NCI-H446 (cell line): ENCODE data around the gene SEMA5B.

ENCODE experiments used
- DNase-seq, 2 experiments: peaks; one replicate each; lab custom pipeline; 2025; lab: John Stamatoyannopoulos, UW

Gene SEMA5B

DNA sequence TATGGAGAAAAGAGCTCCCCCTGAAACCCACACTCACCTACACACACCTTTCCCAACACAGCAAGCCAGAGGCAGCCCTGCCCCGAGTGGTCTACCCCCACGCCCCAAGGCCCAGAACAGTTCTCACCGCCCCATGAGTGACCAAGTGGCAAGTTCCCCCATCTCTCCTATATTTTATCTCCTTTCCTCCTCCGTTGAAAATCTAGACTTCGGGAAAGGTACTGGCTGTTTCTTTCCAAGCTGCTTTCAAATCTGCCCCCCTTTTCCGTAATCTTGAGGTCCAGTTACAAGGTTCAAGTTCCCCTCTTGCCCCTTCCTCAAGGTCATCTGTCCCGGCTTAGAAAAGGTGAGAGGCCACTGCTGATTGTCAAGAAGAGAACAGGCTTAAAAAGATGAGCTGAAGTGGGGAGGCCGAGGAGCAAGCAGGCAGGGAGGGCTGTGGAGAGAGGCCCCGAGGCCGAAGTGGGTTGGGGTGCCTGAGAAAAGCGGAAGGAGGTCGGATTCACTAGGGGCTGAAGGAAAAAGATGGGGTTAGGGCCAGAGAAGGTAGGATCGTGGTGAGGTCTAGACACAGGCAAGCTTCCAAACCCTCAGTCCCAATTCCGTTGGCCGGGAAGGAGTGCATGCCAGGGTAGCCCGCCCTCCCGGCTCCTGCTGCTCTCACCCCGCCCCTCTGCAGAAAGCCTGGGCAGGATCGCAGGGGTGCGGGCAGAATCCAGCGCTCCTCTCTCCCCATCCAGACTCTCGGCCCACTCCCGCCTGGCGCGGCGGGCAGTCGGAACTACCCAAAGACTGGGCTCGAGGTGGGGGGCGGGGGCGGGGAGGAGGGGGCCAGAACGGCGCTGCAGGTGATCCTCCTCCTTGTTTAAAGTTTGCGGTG lies 1.7 kb downstream of the SEMA5B start:
- no peak for DNase-seq

DNA sequence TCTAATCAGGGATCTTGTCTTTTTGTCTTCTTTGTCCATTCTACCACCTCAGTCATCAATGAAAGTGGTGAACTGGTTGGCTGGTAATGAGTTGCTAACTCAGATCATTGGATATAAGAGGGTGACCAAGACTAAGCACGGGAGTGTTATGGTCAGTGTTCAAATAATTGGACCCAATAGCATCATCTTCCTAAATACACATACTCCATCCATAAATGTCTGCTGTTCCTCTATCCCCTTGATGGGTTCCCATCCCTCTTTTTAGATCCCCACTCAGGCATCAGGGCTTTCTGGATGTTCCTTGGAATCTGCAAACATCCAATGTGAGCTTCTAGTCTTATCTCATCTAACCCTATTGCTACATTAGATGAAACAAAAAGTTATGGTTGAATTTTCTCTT lies 3.5 kb downstream of the SEMA5B start:
- no peak for DNase-seq

DNA sequence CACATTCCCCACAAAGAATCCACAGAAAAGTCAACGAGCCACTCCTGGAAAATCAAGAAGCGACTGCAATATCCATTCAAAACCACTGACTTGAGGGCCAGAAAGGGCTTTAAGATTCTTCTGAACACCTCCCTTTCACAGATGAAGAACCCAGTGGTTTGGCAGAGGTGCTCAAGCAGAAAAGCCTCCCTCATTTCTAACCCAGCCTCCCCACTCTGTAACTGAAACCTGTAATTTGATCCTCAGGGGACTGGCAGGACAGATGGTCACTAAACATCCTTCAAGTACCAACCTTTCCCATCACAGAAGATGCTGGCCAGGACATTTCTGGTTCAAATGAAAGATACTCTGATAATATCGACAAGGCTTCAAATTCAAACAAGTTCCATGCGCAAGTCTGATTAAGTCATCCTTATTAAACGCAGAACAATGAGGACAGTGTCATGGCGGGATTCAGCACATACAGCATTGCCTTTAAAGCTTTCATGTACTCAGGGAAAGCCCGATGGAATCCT lies 5.5 kb downstream of the SEMA5B start:
- no peak for DNase-seq

DNA sequence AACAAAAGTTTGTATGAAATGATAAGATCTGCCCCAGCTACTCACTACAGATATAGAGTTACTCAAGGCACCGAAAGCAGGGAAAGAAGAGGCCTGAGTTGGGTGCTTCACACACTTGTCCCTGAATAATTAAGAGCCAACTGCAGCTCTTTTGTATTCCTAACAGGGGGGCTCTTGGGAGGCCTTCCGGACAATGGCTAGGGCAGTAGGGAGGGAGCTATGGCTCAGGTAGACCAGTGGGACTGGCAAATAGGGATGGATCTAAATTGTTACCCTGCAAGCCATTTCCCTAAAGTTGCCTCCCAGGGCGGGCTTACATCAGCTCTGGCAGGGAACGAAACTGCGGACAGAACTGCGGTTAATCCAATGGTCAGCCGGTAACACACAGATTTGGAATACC lies 6.2 kb downstream of the SEMA5B start:
- DNase-seq = no peak

DNA sequence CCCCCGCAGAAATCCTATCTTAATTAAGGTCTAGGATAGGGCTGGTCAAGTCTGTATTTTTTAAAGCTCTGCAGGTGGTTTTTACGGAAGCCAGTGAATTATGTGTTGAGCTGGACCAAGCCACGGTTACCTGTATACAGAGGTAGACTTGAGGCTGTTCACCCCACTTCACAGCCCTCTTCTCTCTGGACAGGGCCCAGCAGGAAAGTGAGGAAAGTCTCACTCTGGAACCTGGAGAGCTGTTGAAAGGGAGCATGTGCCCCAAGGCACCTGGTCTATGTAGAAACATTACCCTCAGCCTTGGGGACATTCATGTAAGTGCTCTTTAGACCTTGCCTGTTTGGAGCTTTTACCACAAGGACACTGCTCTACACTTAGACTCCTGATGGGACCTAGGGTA lies 6.9 kb downstream of the SEMA5B start:
- no peak for DNase-seq

DNA sequence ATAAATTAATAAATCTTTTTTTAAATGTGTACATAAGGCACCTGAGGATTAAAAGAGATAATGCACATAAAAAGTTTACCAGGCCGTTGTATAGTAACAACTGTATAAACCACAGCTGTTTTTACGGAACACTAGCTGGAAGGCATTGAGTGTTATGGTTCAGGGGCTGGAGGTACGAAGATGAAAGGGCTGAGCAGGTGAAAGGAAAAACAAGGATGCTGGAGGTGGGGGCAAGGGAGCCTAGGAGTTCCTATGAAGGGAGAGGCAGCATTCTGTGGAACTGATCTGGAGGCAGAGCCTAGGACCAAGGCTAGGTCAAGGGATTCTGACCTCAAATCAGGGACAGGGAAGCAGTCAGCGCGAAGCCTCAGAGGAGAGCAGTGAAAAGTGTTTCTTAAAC lies 8.0 kb downstream of the SEMA5B start:
- no peak for DNase-seq

DNA sequence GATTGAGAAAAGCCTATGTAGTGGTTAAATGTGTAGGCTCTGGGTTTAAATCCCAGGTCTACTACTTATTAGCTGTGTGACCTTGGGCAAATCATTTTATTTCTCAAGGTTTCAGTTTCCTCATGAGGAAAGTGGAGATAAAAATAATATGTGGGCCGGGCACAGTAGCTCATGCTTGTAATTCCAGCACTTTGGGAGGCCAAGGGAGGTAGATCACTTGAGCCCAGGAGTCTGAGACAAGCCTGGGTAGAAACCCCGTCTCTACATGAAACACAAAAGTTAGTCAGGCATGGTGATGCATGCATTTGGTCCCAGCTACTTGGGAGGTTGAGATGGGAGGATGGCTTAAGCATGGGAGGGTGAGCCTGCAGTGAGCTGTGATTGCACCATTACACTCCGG lies 8.4 kb downstream of the SEMA5B start:
- DNase-seq = no peak

DNA sequence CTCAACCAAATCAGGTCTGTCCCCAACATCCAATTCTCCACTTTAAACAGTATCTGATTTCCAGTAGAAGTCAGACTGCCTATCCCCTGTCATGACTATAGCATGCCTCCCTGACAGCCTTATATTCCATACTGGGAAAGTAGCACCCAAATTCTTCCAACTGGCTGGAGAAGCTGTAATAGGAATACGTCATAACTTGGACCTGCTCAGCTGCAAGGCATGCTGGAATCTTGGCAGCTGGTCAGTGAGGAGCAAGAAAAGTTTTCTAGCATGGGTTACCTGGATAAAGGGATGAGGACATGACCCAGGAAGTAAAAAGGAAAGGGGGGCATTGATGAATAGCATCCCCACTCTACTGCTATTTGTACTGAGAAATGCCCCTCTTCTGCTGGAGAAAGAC lies 8.9 kb downstream of the SEMA5B start:
- no peak for DNase-seq

DNA sequence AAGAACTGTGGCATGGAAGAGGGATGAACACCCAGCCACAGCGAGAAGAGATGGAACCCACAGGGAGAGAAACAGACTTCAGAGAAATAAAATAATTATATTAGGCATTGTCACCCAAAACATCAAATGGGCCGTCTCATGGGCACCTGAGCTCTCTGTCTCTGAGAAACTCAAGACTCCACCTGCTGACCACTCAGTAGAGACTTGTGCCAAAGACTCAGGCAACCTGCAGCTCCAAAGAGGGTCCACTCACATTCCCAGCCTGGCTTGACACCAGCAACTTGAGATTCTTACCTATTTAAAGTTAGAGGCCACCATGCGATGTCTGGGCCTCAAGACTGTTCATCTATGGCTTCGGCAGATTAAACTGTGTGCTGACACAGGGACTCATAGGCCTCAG lies 12.0 kb downstream of the SEMA5B start:
- DNase-seq = no peak

DNA sequence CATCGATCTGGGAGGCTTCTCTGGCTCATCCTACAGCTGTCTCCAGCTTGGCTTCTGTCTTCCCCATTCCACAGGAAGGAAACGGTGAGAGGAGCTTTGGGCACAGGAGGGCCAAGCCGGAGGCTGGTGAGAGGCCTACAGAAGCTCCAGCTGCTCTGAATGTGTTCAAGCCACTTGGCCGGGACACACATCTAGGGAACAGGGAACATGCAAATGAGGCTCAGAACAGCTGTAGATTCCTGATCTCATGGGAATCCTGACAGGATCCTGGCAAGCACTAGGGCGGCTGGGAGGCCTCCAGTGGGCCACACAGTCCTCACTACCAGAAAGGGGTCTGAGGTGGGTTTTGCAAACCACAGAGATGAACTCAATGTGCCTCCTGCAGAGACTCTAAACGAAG lies 13.7 kb downstream of the SEMA5B start:
- no peak for DNase-seq

DNA sequence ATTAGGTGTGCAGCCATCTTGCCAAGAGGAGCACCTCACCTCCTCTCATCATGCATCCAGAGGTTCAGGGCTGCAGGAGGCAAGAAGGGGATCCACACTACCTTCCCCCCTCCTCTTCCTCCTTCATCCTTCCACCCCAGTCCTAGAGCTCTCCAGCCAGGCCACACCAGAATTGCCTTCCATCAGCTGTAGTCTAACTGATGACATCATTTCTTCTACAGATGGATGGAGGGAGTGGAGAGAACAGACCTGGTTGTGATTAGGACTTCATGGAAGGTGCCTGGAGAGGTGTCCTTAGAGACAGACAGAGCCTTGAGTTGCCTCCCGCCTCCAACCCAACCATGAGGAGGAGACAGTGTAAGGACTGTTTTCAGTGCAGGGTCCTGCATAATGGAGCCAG lies 14.9 kb downstream of the SEMA5B start:
- no peak for DNase-seq

DNA sequence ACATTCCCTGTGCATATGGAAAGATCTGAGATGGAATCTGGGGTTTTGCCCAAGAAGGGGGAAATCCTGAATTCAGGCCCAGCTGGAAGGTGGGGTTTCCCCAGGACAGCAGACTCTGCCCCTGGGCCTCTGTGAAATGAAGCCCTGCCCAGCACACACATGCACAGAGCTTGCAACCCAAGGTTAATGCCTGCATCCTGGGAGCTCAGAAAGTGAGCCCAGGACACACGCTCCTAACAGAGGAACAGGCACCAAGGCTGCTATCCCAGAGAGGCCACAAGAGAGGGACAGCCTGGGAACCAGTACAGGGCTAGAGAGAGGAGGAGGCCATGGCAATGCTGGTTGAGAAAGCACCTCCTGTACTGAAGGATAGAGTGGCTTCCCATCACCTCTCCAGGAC lies 16.1 kb downstream of the SEMA5B start:
- no peak for DNase-seq

DNA sequence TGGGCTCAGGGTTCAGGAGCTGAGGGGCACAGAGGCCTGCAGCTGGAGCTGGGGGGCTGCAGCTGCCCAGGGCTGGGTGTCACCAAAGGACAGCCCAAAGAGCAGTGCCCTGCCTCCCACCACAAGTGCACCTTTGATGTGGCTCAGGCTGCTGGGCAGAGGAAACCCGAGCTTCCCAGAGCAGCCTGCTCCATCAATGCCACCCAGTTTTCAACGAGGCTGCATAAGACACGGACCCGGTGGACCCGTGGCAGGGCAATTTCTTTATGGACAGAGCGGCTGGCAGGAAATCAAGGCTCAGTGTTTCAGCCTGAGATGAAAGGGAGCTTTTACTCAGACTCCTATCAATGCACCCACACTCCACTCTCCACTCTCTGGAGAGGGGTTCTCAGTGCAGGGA lies 18.7 kb downstream of the SEMA5B start:
- no peak for DNase-seq

DNA sequence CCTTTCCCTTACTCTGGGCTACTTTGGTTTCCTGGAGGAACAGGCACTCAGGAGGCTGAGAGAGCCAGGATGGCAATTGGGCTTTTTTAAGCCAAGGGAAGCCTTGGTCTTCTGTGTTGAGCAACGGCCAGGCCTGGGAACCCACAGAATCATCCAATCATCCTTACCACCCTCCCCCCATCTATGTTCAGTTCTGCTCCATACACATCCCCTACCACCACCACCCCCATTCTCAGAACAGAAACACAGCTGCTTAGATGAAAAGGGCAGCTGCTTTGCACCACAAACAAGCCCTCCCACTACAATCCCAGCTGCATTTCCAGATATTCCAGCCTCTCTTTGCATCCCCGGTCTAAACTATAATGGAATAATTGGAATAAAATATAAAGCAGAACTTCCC lies 21.0 kb downstream of the SEMA5B start:
- DNase-seq = no peak

DNA sequence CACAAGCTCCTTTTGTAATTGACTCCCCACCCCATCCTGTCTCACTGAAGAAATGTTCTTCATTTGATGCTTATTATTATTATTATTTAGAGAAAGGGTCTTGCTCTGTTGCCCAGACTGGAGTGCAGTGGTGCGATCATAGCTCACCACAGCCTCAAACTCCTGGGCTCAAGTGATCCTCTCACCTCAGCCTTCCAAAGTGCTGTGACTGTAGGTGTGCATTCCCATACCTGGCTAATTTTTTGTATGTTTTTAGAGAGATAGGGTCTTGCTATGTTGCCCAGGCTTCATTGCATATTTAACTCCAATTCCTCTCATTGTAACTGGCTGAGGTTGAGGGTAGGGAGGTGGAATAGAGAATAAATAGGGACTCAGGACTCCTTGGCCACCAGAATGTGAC lies 22.3 kb downstream of the SEMA5B start:
- no peak for DNase-seq

DNA sequence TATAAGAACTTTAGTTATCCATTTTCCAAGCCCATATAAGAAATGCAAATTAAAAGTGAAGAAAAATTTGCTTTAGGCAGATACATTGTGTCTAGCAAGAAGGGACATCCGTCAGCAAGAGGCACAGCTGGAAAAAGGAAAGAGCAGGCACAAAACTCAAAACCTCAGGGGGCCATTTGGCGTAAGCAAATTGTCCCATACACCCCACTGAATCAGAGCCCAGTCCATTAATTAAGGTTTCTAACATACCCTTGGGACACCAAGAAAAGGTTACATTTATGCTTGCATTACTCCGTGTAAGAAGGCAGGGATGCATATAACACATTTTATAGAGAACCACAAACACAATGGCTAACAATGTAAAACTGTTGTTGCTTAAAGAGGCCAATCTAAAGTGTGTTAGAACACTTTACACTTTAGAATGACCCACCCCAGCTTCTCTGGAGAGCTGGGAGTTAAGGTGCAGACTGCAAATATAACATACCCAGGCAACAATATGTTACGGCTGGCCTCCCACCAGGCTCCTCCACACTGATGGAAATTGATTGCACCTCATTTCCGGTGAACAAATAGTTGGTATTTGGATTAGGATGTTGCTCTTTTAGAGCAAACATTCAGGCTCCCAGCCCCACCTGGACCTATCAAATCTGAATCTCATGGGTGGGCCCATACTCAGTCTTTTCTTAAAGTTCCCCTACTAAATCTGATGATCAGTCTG lies 23.2 kb downstream of the SEMA5B start:
- DNase-seq = no peak

DNA sequence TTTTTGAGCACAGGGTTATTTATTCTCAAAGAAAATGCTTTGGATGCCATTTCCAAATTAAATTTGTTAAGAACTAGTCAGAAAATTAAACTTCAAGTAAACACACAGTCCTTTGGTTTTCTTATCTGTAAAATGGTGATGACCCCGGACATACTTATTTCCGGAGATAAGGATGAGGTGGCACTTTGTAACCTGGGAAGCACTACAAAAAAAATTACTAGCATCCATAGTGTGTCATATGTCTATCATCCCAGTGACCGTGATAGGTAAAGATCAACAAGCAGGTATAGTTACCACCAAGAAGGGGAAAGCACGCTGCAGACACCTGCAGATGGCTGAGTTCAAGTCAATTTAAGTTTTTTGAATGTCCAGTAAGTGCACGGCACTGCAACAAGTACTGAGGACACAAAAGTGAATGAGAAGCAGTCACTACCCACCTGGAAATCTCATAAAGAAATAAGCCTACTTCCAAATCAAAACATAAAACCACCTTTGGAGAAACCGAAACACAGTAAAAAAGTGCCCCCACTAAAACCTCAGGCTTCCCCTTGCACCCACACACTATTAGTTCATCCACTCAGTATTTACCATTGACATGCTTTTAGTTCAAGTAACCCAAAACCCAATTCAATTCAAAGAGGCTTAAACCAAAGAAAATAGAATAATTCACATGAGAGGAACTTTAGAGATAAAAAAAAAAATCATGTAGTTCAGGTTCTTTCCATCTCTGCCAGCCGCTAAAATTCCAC lies 24.6 kb downstream of the SEMA5B start:
- no peak for DNase-seq

DNA sequence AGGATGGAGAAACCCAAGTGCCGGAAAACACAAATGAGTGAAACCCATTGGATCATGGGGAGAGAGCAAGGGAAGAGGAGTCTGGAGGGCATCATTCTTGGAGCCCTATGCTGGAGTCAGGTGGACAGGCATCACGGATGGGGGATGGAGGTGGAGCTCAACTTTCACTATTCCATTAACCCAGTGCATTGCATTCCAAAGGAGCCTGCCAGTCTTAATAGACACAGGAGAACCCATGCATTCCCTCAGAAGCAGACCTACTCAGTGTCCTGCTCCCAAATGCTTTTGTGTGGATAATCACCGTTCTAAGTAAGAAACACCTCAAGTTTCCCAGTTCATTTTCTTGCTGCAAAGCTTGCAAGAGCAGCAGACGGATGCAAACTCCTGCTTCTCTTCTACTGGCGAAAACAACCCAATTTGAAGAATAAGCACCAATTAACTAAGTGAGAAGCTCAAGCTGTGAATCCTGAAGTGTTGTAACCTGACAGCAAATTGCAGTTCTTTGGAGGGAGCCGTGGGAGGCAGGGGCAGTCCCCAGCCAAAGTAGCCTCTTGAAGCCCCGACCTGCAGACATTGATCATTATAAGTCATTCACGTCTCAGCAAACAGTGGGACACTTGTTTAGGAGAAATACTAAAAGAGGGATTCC lies 25.3 kb downstream of the SEMA5B start:
- no peak for DNase-seq

DNA sequence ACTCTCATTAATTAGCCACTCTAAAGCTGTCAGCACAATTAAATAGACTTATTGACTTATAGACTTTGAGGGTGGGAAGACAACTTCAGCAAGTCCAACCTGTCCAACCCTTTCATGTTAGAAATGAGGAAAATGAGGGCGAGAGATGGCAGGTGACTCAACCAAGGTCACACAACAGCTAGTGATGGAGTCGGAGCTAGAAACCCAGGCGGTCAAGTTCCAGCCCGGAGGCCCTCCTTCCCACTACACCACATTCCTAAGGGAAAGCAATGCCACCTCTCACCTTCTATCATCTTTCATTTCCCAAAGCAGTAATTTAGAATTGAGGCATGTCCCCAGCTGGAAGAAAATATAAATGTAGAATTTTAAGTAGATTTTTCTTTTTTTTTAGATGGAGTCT lies 28.7 kb downstream of the SEMA5B start:
- DNase-seq = no peak

DNA sequence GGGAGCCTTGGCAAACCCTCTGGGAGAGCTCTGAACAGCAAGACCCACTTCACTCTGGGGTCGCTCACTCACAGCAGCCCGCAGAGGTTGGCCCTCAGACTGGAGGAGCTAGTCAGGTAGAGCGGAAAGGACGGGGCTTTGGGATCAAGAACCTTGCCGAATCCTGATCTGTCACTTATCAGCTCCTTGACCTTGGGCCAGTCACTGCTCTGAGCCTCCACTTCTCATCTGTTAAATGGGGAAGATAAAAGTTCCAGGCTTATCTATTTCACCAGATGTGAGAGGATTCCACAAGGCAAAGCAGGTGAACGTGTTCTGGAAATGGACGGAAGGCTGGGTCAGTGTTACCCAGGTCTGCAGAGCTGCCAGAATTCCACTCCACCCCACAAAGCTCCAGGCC lies 29.4 kb downstream of the SEMA5B start:
- DNase-seq = no peak

DNA sequence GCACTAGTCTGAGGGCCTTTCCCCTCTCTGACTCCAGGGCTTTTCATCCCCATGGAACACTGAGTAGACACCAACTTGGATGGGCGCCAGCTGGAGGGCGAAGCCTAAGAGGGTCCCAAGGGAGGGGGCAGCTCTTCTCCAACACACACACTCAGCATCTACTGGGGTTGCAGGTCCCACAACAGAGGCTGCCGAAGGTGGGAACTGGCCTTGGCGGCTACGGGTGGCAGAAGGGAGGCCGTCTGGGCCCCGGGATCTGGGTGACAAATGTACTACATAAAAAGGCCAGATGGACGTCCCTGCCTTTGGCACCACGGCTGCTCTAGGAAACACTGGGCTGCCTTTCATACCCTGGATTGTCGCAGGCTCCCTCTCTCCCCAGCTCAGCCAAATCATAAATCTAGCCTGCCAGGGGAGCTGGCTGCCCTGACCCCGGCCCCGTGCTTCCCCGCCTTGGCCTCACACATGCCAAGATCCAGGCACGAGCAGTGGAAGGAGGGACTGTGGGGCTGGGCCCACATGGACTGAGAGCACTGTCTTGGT lies 31.5 kb downstream of the SEMA5B start:
- DNase-seq = peak; percentile 91 to 96

DNA sequence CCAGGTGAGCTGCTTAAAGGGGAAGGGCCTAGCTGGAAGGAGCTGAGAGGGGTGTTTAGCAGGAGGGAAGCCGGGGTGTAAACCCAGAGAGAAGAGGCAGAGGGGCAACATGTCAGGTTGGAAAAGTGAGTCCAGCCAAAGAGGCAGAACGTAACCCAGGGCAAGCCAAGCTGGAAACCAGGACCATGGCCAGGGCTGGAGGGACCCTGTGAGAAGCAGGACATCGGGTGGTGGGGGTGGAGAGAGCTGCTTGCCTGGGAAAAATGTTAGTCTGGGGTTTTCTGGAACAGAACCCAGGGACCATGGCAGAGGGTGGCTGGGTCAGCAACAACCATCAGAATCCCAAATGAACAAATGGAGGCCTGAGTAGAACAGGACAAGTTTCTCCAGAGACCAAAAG lies 32.6 kb downstream of the SEMA5B start:
- DNase-seq = no peak
